Fibroblast of lung (primary cell): ENCODE data around the gene KLF8. TPM values are rescaled to one million over a fixed set of nuclear protein-coding genes. Genes with fewer than 3 reads are reported as not detected.

Experiments
- DNase-seq, 2 donors: peaks; one replicate each; pipeline versions ENCODE4 v3.0.0 to v3.0.0-alpha.2; 2010; ENCODE audit warnings: low read depth in 2 of 2
- H2AFZ ChIP-seq: 2 replicates; pipeline ENCODE4 v1.5.1; 2012; ENCODE audit warnings: low read length, control low read depth, inconsistent platforms
- H3K27ac ChIP-seq: 2 replicates; pipeline ENCODE4 v1.5.1; 2011; ENCODE audit warnings: low read length, control low read depth; ENCODE audit not compliant: insufficient read depth
- H3K27me3 ChIP-seq: 2 replicates; pipeline ENCODE4 v1.5.1; 2011; ENCODE audit warnings: mild to moderate bottlenecking, low read length; ENCODE audit not compliant: control insufficient read depth, insufficient read depth
- H3K36me3 ChIP-seq: 2 replicates; pipeline ENCODE4 v1.5.1; 2011; ENCODE audit warnings: low read length; ENCODE audit not compliant: control insufficient read depth, insufficient read depth
- H3K4me1 ChIP-seq: 2 replicates; pipeline ENCODE4 v1.5.1; 2011; ENCODE audit warnings: low read length; ENCODE audit not compliant: control insufficient read depth, insufficient read depth; ENCODE audit errors: extremely low read depth
- H3K4me2 ChIP-seq: 2 replicates; pipeline ENCODE4 v1.5.1; 2011; ENCODE audit warnings: low read length, control low read depth; ENCODE audit not compliant: insufficient read depth; ENCODE audit errors: extremely low read depth
- H3K4me3 ChIP-seq, 4 experiments: fragments of 200-600 bp in 1 of 4; sonication (generic) in 1 of 4; replicated peaks in 1 of 4; 2 replicates each; pipeline ENCODE4 v1.5.1; 2011 to 2016; ENCODE audit warnings: low read length in 4 of 4, low read depth in 3 of 4, mild to moderate bottlenecking in 3 of 4, control low read depth in 2 of 4, inconsistent platforms in 1 of 4, mixed read lengths in 1 of 4; ENCODE audit not compliant: insufficient read depth in 1 of 4; ENCODE audit errors: control extremely low read depth in 1 of 4
- H3K79me2 ChIP-seq: 2 replicates; pipeline ENCODE4 v1.5.1; 2012; ENCODE audit warnings: mild to moderate bottlenecking, low read length, inconsistent platforms; ENCODE audit not compliant: control insufficient read depth, insufficient read depth
- H3K9ac ChIP-seq: 2 replicates; pipeline ENCODE4 v1.5.1; 2011; ENCODE audit warnings: mild to moderate bottlenecking, low read length, control low read depth; ENCODE audit not compliant: insufficient read depth
- H3K9me3 ChIP-seq: 2 replicates; pipeline ENCODE4 v1.5.1; 2012; ENCODE audit warnings: low read depth, low read length; ENCODE audit not compliant: control insufficient read depth, insufficient read depth
- H4K20me1 ChIP-seq: 2 replicates; pipeline ENCODE4 v1.5.1; 2011; ENCODE audit warnings: low read length; ENCODE audit not compliant: control insufficient read depth, insufficient read depth; ENCODE audit errors: extremely low read depth
- EZH2 ChIP-seq: IDR thresholded peaks from 2 replicates; pipeline ENCODE4 v1.5.1; 2012; ENCODE audit warnings: low read length, control low read depth, mild to moderate bottlenecking; ENCODE audit errors: missing control alignments
- polyA plus RNA-seq, 2 donors: library from polyadenylated mRNA; depleted of rRNA in 1 of 2; stranded (reverse) in 1 of 2; unstranded in 1 of 2; fragments of >200 nt; gene quantifications; 2 replicates each; pipeline ENCODE4 v1.2.1, GENCODE V29; 2011 to 2012; ENCODE audit warnings: missing spikeins in 1 of 2
- total RNA-seq: library from RNA; depleted of rRNA; stranded (reverse); fragments of >200 nt; gene quantifications from 2 replicates; pipeline ENCODE4 v1.2.1, GENCODE V29; 2014
- TF ChIP-seq, protein P1 (sequence below), 2 donors: IDR thresholded peaks in 1 of 2; conservative IDR thresholded peaks in 1 of 2; 1 replicate in 1 of 2; 2 replicates in 1 of 2; pipeline ENCODE4 v1.5.1; 2011 to 2012; ENCODE audit warnings: low read length in 2 of 2, control low read depth in 1 of 2, inconsistent platforms in 1 of 2, low read depth in 1 of 2, mild to moderate bottlenecking in 1 of 2

Gene KLF8
- total and polyA plus RNA-seq, 2 donors (not counting 1 experiment from before 2014, with no cell fraction given) = 3.0 to 4.8 TPM

DNA sequence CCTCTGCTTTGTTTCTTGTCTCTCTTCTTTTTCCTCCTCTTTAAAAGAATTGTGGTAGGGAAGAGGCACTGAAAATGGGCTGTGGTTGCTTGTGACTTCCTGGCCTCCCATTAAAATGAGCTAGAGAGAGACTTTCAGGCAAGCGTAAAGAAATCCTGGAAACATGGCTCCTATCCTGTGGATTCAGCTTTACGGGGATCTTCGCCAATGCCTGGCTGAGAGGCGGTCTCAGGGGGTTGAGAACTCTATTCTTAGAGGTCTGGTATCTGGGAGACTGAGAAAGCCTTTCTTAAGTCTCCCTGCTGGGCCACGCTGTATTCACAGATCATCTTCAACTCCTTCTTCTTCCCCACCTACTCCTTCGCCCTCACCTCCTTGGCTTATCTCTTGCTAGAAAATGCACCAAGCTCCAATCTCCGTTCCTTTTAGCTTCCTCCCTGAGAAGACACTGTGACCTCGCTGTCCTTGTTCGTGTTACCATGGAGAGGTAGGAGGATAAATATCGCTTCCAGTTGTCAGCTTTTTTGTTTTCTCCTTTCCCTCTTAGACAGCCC is 542 bp upstream of the KLF8 start:
- Histone ChIP-seq H4K20me1 (no peaks in the 10 kb centered on the region), H3K9me3 (no peaks in the 10 kb centered on the region), H3K27ac (no peak overlapping the region), H3K4me3 (peak overlapping the region in 1 of 4 experiments; percentile 61), H3K4me2 (no peak overlapping the region), H3K9ac (no peak overlapping the region), H3K36me3 (no peaks in the 10 kb centered on the region), H3K4me1 (no peaks in the 10 kb centered on the region), H3K79me2 (no peaks in the 10 kb centered on the region), H3K27me3 (no peaks in the 10 kb centered on the region), H2AFZ (no peak overlapping the region)
- DNase-seq = no peak
- TF ChIP-seq EZH2 = no peak
- TF ChIP-seq, protein P1, sequence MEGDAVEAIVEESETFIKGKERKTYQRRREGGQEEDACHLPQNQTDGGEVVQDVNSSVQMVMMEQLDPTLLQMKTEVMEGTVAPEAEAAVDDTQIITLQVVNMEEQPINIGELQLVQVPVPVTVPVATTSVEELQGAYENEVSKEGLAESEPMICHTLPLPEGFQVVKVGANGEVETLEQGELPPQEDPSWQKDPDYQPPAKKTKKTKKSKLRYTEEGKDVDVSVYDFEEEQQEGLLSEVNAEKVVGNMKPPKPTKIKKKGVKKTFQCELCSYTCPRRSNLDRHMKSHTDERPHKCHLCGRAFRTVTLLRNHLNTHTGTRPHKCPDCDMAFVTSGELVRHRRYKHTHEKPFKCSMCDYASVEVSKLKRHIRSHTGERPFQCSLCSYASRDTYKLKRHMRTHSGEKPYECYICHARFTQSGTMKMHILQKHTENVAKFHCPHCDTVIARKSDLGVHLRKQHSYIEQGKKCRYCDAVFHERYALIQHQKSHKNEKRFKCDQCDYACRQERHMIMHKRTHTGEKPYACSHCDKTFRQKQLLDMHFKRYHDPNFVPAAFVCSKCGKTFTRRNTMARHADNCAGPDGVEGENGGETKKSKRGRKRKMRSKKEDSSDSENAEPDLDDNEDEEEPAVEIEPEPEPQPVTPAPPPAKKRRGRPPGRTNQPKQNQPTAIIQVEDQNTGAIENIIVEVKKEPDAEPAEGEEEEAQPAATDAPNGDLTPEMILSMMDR (conservative IDR thresholded peaks at IDR 0.05 in 1 of 2, IDR thresholded peaks at IDR 0.05 in 1 of 2; ENCODE audit: low read depth in 1 of 2, low read length in 2 of 2) = no peak

DNA sequence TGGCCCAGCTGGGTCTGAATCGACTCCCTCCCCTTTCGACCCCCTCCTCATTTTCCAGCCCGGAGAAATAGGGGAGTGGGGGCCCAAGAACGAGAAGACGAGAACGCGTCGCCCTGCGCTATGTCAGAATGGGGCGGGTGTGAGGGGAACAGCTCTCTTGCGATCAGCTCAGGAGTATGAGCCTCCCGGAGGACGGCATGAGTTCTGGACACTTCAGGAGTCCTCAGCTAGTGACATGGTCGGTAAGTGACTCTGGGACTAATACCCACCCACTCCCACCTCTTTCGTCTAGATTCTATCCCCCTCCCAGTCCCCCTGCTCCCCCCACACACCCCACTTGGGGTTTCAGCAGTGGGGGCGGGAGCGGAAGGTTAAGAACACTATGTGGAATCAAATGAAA is 944 bp downstream of the KLF8 start:
- H3K4me3 ChIP-seq = peak overlapping the region; percentile 43 to 61 (median 48)
- H3K4me1 ChIP-seq = no peaks in the 10 kb centered on the region

DNA sequence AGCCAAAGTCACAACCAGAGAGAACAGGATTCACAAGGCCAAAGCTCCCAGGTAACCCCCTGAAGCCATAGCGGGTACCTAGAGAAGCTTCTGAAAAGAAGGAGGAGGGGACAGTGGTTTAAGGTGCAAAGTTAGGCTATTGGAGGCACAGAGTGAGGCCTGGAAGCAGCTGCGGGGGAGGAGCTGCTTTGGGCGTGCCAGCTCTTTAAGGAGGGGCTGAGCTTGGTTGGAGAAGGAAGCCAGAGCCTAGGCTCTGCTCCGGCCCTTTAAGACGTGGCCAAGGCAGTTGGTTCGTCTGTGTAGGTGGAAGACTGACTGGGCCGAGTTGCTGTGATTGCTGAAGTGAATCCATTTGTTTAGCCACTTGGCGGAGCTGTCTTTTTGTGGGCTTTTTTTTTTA is 1.5 kb downstream of the KLF8 start:
- Histone ChIP-seq H2AFZ (peak overlapping the region; percentile 46), H3K27ac (no peak overlapping the region), H3K4me2 (peak overlapping the region; percentile 75), H3K9me3 (no peaks in the 10 kb centered on the region), H3K4me3 (peak overlapping the region; percentile 43 to 61 (median 48)), H3K9ac (no peak overlapping the region), H3K4me1 (no peaks in the 10 kb centered on the region), H4K20me1 (no peaks in the 10 kb centered on the region), H3K27me3 (no peaks in the 10 kb centered on the region), H3K36me3 (no peaks in the 10 kb centered on the region), H3K79me2 (no peaks in the 10 kb centered on the region)
- peak; percentile 17 to 41 for DNase-seq
- TF ChIP-seq, protein P1 (conservative IDR thresholded peaks at IDR 0.05 in 1 of 2, IDR thresholded peaks at IDR 0.05 in 1 of 2; ENCODE audit: low read depth in 1 of 2, low read length in 2 of 2) = no peak
- TF ChIP-seq EZH2 = no peak

More for the DNA sequence above, 944 bp downstream of the KLF8 start:
- no peak for TF ChIP-seq EZH2
- TF ChIP-seq, protein P1 (conservative IDR thresholded peaks at IDR 0.05 in 1 of 2, IDR thresholded peaks at IDR 0.05 in 1 of 2; ENCODE audit: low read depth in 1 of 2, low read length in 2 of 2) = no peak
- Histone ChIP-seq H3K36me3 (no peaks in the 10 kb centered on the region), H3K27me3 (no peaks in the 10 kb centered on the region), H4K20me1 (no peaks in the 10 kb centered on the region), H3K9me3 (no peaks in the 10 kb centered on the region), H3K27ac (no peak overlapping the region), H3K4me2 (peak overlapping the region; percentile 75), H3K79me2 (no peaks in the 10 kb centered on the region), H2AFZ (peak overlapping the region; percentile 46), H3K9ac (no peak overlapping the region)
- DNase-seq = peak in 1 of 2 donors; percentile 1
